Neuronal stem cell (in vitro differentiated cells): ENCODE results near the gene TYMP.

Experiments used
- DNase-seq: peaks from one replicate; pipeline ENCODE4 v3.0.0-alpha.2; 2013; ENCODE audit warnings: low spot score
- H2AFZ ChIP-seq: one replicate; pipeline ENCODE4 v1.6.1; 2013; ENCODE audit warnings: mild to moderate bottlenecking, low read length, inconsistent platforms
- H2AK5ac ChIP-seq: 2 replicates; pipeline ENCODE4 v1.6.1; 2013; ENCODE audit warnings: low read depth, mild to moderate bottlenecking, inconsistent platforms, low read length, moderate library complexity, mixed read lengths
- H2BK120ac ChIP-seq: 2 replicates; pipeline ENCODE4 v1.6.1; 2013; ENCODE audit warnings: low read depth, mild to moderate bottlenecking, inconsistent platforms, low read length, moderate library complexity, mixed read lengths
- H2BK12ac ChIP-seq: one replicate; pipeline ENCODE4 v1.6.1; 2013; ENCODE audit warnings: low read length, inconsistent platforms
- H2BK15ac ChIP-seq: 2 replicates; pipeline ENCODE4 v1.6.1; 2013; ENCODE audit warnings: mild to moderate bottlenecking, low read length, inconsistent platforms, mixed read lengths
- H2BK5ac ChIP-seq: one replicate; pipeline ENCODE4 v1.6.1; 2013; ENCODE audit warnings: inconsistent platforms, mild to moderate bottlenecking, low read length, moderate library complexity
- H3K14ac ChIP-seq: one replicate; pipeline ENCODE4 v1.6.1; 2013; ENCODE audit warnings: low read length, inconsistent platforms
- H3K18ac ChIP-seq: 2 replicates; pipeline ENCODE4 v1.6.1; 2013; ENCODE audit warnings: low read length, inconsistent platforms
- H3K23ac ChIP-seq: 2 replicates; pipeline ENCODE4 v1.6.1; 2013; ENCODE audit warnings: low read depth, mild to moderate bottlenecking, mixed read lengths, low read length, inconsistent platforms; ENCODE audit not compliant: poor library complexity
- H3K27ac ChIP-seq: replicated peaks from 3 replicates; pipeline ENCODE4 v1.5.1; 2013; ENCODE audit warnings: low read length, inconsistent platforms
- H3K27me3 ChIP-seq, 3 experiments: 2 replicates each; pipeline ENCODE4 v1.6.1; 2013; ENCODE audit warnings: low read length in 3 of 3, mild to moderate bottlenecking in 2 of 3, inconsistent platforms in 1 of 3, low read depth in 1 of 3, mixed read lengths in 1 of 3, moderate library complexity in 1 of 3; ENCODE audit not compliant: control insufficient read depth in 3 of 3, insufficient read depth in 3 of 3
- H3K36me3 ChIP-seq, 2 donors: replicated peaks in 1 of 2; 2 replicates each; pipeline ENCODE4 v1.6.1; 2013; ENCODE audit warnings: low read length in 2 of 2; ENCODE audit not compliant: control insufficient read depth in 2 of 2, insufficient read depth in 2 of 2
- H3K4ac ChIP-seq: 2 replicates; pipeline ENCODE4 v1.6.1; 2013; ENCODE audit warnings: inconsistent platforms, mild to moderate bottlenecking, low read length, moderate library complexity
- H3K4me1 ChIP-seq, 2 donors: 1 replicate in 1 of 2; 2 replicates in 1 of 2; pipeline ENCODE4 v1.6.1; 2013; ENCODE audit warnings: low read length in 2 of 2, low read depth in 1 of 2; ENCODE audit not compliant: control insufficient read depth in 2 of 2, insufficient read depth in 1 of 2
- H3K4me2 ChIP-seq: one replicate; pipeline ENCODE4 v1.6.1; 2013; ENCODE audit warnings: mild to moderate bottlenecking, low read length, inconsistent platforms; ENCODE audit not compliant: insufficient read depth, poor library complexity, severe bottlenecking
- H3K4me3 ChIP-seq, 2 donors: 2 replicates each; pipeline ENCODE4 v1.5.1; 2013; ENCODE audit warnings: low read length in 2 of 2, mild to moderate bottlenecking in 2 of 2, inconsistent platforms in 1 of 2, moderate library complexity in 1 of 2
- H3K79me1 ChIP-seq: one replicate; pipeline ENCODE4 v1.6.1; 2013; ENCODE audit warnings: low read depth, mild to moderate bottlenecking, inconsistent platforms, low read length, moderate library complexity
- H3K9ac ChIP-seq: one replicate; pipeline ENCODE4 v1.6.1; 2013; ENCODE audit warnings: mild to moderate bottlenecking, low read depth, low read length, inconsistent platforms; ENCODE audit not compliant: poor library complexity
- H3K9me3 ChIP-seq, 2 donors: replicated peaks in 1 of 2; 2 replicates each; pipeline versions ENCODE3 to v1.6.1; 2013; ENCODE audit warnings: low read length in 2 of 2, mild to moderate bottlenecking in 2 of 2, inconsistent platforms in 1 of 2, low read depth in 1 of 2, mixed read lengths in 1 of 2, moderate library complexity in 1 of 2; ENCODE audit not compliant: control insufficient read depth in 2 of 2, insufficient read depth in 1 of 2
- H4K8ac ChIP-seq: one replicate; pipeline ENCODE4 v1.6.1; 2013; ENCODE audit warnings: low read depth, mild to moderate bottlenecking, inconsistent platforms, low read length, moderate library complexity
- H4K91ac ChIP-seq: one replicate; pipeline ENCODE4 v1.6.1; 2013; ENCODE audit warnings: low read length, low read depth, mild to moderate bottlenecking, inconsistent platforms; ENCODE audit not compliant: poor library complexity
- WGBS, 2 donors: extraction: QIAGEN DNeasy Blood & Tissue Kit; methylation state at CpG; one replicate each; pipeline ENCODE4 v1.1.7; 2013; ENCODE audit warnings: missing lambda C conversion rate in 2 of 2, mixed read lengths in 1 of 2; ENCODE audit not compliant: insufficient read length in 2 of 2, insufficient replicate concordance in 1 of 2; ENCODE audit errors: extremely low coverage in 2 of 2; 5-methylcytosine and 5-hydroxymethylcytosine counted together

Gene TYMP

GRCh38 chr22:50556703-50557102 is 26.9 kb upstream of the TYMP start:
- H3K4me1 ChIP-seq: no peaks in the 10 kb centered on the region
- H3K4me2 ChIP-seq: no peak overlapping the region
- no peak overlapping the region for H3K18ac ChIP-seq
- no peak overlapping the region for H4K91ac ChIP-seq
- H3K9ac ChIP-seq: no peak overlapping the region
- no peak overlapping the region for H3K4ac ChIP-seq
- H3K79me1 ChIP-seq: peaks cover 1% of the 10 kb centered on the region
- WGBS, 2 donors: no CpG with 5 or more reads among the region's 5 CpGs
- no peak overlapping the region for H3K4me3 ChIP-seq
- no peak overlapping the region for H2BK120ac ChIP-seq
- no peak overlapping the region for H2BK5ac ChIP-seq
- H3K27me3 ChIP-seq: peaks cover 0 to 22% (median 0%) of the 10 kb centered on the region in 3 experiments
- H2BK15ac ChIP-seq: no peak overlapping the region
- no peak overlapping the region for H3K27ac ChIP-seq
- H2BK12ac ChIP-seq: no peak overlapping the region
- H2AFZ ChIP-seq: no peak overlapping the region
- H3K9me3 ChIP-seq: no peaks in the 10 kb centered on the region
- H3K23ac ChIP-seq: no peak overlapping the region
- no peak overlapping the region for H2AK5ac ChIP-seq
- no peaks in the 10 kb centered on the region for H3K36me3 ChIP-seq
- no peak overlapping the region for H4K8ac ChIP-seq
- no peak overlapping the region for H3K14ac ChIP-seq
- no peak for DNase-seq

DNA sequence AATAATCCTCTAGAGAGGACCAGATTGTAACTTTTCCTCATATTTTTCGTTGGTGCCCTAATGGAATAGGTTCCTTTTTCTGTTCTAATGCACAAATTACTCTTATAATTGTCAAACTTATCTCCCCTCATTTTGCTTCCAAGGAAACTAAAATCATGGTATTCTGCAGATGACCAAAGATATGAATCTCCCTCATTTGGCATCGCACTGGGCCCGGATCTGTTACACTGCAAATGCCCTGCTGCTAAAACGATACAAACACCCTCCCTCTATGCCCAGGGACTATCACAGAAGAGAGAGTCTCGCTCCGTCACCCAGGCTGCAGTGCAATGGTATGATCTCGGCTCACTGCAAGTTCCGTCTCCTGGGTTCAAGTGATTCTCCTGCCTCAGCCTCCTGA is 23.5 kb upstream of the TYMP start:
- no peaks in the 10 kb centered on the region for H3K79me1 ChIP-seq
- no peak overlapping the region for H2BK120ac ChIP-seq
- H4K8ac ChIP-seq: no peak overlapping the region
- H2BK12ac ChIP-seq: no peak overlapping the region
- no peak overlapping the region for H3K4me2 ChIP-seq
- no peak overlapping the region for H3K23ac ChIP-seq
- H3K36me3 ChIP-seq: no peaks in the 10 kb centered on the region
- no peak overlapping the region for H4K91ac ChIP-seq
- no peak overlapping the region for H2BK15ac ChIP-seq
- no peak overlapping the region for H3K18ac ChIP-seq
- H3K4ac ChIP-seq: no peak overlapping the region
- no peak overlapping the region for H2AFZ ChIP-seq
- no peak for DNase-seq
- no peaks in the 10 kb centered on the region for H3K4me1 ChIP-seq
- H2BK5ac ChIP-seq: no peak overlapping the region
- no peak overlapping the region for H2AK5ac ChIP-seq
- H3K27me3 ChIP-seq: peaks cover 0 to 21% (median 0%) of the 10 kb centered on the region in 3 experiments
- WGBS, 2 donors: no CpG with 5 or more reads among the region's 8 CpGs
- H3K4me3 ChIP-seq: no peak overlapping the region
- H3K14ac ChIP-seq: no peak overlapping the region
- no peaks in the 10 kb centered on the region for H3K9me3 ChIP-seq
- H3K9ac ChIP-seq: no peak overlapping the region
- no peak overlapping the region for H3K27ac ChIP-seq

DNA sequence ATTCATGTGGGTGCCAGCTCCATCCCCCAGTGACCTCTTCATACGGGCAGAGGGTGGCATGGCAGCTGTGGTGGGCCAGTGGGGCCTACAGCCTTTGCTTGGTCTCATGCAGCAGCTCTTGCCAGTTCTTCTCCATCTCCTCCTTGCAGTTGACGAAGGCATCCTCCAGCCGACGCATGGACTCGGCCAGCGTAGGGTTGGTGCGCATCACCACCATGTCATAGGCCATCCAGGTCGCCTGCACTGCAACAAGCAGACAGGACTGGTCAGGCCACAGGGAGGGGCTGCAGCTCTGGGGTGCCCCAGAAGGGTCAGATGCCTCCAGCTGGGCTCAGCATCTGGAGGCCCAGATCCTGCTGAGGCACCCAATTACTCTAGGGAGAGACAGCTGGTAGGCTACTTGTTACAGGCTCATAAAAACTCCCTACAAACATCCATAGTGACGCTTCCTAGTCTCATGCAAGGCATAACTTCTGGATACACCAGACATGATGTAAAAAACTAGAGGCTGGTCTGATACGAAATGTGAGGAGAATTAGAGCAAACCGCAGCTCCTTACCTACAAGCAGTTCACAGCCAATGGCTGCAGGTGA is 21.4 kb upstream of the TYMP start:
- Histone ChIP-seq H2BK12ac (no peak overlapping the region), H3K27ac (no peak overlapping the region), H3K4me2 (no peak overlapping the region), H2AK5ac (no peak overlapping the region), H3K4ac (no peak overlapping the region), H3K4me3 (no peak overlapping the region), H3K27me3 (peaks cover 0 to 21% (median 0%) of the 10 kb centered on the region in 3 experiments), H3K4me1 (no peaks in the 10 kb centered on the region), H3K9ac (no peak overlapping the region), H3K79me1 (no peaks in the 10 kb centered on the region), H2BK120ac (no peak overlapping the region), H3K36me3 (no peaks in the 10 kb centered on the region), H4K8ac (no peak overlapping the region), H2BK15ac (no peak overlapping the region), H3K14ac (no peak overlapping the region), H3K9me3 (no peaks in the 10 kb centered on the region), H3K23ac (peak overlapping the region; percentile 18), H4K91ac (no peak overlapping the region), H3K18ac (no peak overlapping the region), H2BK5ac (no peak overlapping the region), H2AFZ (no peak overlapping the region)
- WGBS, 2 donors: no CpG with 5 or more reads among the region's 11 CpGs
- DNase-seq: no peak

DNA sequence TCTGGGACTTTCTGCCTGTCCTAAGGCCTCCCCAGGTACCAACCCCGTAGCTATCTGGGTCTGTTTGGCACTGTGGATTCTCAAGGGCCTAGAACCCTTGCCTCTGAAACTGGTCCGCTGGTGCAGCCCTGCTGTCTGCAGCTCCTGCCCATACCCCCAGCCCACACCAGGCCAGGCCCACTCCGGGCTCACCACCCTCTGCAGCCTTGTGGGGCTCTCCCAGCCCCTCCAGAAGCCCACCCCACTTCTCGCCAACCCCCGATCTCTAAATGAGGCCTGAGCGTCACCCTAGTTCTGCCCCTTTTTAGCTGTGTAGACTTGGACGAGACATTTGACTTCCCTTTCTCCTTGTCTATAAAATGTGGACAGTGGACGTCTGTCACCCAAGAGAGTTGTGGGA is 20.6 kb upstream of the TYMP start:
- no peaks in the 10 kb centered on the region for H3K79me1 ChIP-seq
- no peak overlapping the region for H2AK5ac ChIP-seq
- no peak overlapping the region for H3K23ac ChIP-seq
- no CpG with 5 or more reads among the region's 8 CpGs for WGBS, 2 donors
- no peak overlapping the region for H3K4me3 ChIP-seq
- H2BK15ac ChIP-seq: no peak overlapping the region
- no peaks in the 10 kb centered on the region for H3K36me3 ChIP-seq
- peaks cover 0 to 28% (median 4%) of the 10 kb centered on the region in 3 experiments for H3K27me3 ChIP-seq
- H3K4me2 ChIP-seq: no peak overlapping the region
- H4K91ac ChIP-seq: no peak overlapping the region
- H3K14ac ChIP-seq: no peak overlapping the region
- H2BK12ac ChIP-seq: no peak overlapping the region
- H2BK120ac ChIP-seq: no peak overlapping the region
- no peak for DNase-seq
- H4K8ac ChIP-seq: no peak overlapping the region
- H3K27ac ChIP-seq: no peak overlapping the region
- H3K4me1 ChIP-seq: no peaks in the 10 kb centered on the region
- no peaks in the 10 kb centered on the region for H3K9me3 ChIP-seq
- H2BK5ac ChIP-seq: no peak overlapping the region
- H3K4ac ChIP-seq: no peak overlapping the region
- H3K9ac ChIP-seq: no peak overlapping the region
- no peak overlapping the region for H3K18ac ChIP-seq
- peak overlapping the region; percentile 75 for H2AFZ ChIP-seq
